ENCODE results near the gene ANKRD18A.
"Not testable (repeated sequence)": the region's sequence is repeated elsewhere in the genome, so short reads cannot be mapped to it uniquely, and the experiment has no call there.

ANKRD18A gene

DNA sequence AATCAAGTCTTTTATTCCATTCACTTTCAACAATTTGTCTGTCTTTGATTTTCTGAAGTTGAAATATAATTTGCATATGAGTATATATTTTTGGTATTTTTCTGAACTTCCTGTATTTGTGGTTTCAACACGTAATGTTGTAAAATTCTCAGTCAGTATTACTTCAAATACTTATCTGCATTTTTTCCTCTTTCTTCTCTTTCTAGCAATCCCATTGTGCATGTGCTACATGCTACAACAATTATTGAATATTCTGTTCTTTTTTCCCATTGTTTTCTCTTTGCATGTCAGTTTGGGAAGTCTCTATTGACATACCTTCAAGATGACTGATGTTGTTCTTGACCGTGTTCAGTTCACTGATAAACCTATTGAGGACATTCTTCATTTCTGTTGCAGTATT is 5.6 kb upstream of the ANKRD18A start:
- no peak for DNase-seq (ENCODE audit: low read depth, low spot score)

DNA sequence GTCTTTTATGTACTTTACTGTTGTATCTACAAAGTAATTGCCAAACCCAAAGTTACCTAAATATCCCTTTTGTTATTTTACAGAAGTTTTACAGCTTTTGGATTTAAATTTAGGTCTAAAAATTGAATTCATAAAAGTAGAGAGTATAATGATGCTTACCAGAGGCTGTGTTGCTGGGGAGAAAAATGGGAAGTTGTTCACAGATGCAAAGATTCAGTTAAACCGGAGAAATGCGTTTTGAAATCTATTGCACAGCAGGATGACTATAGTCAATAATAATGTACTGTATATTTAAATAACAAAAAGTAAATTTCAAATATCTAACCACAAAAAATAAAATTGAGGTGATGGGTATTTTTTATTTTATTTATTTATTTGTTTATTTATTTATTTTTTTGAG is 2.6 kb upstream of the ANKRD18A start:
- DNase-seq (ENCODE audit: low read depth, low spot score), result no peak

DNA sequence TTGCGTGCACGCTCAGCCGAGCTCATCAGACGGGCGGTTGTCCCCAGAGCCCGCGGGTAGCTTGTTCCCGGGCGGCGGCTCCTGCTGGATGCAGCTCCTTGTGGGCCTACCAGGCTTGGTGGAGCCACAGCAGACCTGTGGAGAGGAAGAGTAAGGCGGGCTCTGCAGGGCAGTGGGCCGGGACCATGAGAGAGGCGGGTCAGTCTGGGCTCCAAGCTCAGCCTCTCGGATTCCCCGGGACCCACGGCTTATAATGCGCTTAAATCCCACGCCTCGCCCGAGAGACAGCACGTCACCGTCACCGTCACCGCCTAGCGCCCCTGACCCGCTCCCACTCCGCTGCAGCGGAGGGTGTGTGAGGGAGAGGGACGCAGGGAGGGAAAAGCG is 1.9 kb upstream of the ANKRD18A start:
- DNase-seq (ENCODE audit: low read depth, low spot score), result no peak

GRCh38 chr9:38621434-38622287 is 1.3 kb upstream of the ANKRD18A start:
- DNase-seq (ENCODE audit: low read depth, low spot score), result no peak

GRCh38 chr9:38619556-38620447 is 594 bp downstream of the ANKRD18A start:
- no peak for DNase-seq (ENCODE audit: low read depth, low spot score)

DNA sequence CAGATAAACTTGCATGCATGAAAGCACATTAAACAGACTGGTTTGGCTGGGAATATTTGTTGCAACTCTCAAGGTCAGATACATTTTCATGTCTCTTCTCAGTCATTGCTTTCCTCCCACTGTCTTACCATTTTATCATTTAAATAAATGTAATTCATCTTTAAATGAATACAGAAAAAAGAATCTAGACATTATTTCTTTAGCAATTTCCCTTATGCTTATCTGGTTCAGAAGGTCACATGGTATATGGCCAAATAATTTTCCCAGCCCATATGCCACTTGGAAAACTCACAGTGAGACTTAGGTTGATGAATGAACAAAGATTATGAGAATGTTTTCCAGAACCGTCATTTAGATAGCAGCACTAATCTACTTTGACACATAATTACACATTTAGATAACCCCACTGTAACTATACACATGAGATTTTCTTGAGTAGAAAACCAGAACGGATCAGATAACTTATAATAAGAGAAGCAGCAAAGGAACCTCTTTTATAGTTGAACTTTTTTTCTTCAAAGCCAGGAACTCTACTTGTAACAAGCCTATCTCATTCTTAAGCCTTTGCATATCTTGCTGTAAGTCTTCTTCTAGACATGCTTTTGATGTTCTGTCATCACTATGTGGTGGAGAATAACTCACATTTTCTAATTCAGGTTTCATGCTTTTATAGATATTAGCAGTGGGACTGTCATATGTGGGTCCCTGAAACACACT is 22.2 kb downstream of the ANKRD18A start:
- DNase-seq (ENCODE audit: low read depth, low spot score), result not testable (repeated sequence)

- not testable (repeated sequence) for DNase-seq (ENCODE audit: low read depth, low spot score)
These were observed 25.3 kb downstream of the ANKRD18A start for GRCh38 chr9:38595117-38595516.

DNA sequence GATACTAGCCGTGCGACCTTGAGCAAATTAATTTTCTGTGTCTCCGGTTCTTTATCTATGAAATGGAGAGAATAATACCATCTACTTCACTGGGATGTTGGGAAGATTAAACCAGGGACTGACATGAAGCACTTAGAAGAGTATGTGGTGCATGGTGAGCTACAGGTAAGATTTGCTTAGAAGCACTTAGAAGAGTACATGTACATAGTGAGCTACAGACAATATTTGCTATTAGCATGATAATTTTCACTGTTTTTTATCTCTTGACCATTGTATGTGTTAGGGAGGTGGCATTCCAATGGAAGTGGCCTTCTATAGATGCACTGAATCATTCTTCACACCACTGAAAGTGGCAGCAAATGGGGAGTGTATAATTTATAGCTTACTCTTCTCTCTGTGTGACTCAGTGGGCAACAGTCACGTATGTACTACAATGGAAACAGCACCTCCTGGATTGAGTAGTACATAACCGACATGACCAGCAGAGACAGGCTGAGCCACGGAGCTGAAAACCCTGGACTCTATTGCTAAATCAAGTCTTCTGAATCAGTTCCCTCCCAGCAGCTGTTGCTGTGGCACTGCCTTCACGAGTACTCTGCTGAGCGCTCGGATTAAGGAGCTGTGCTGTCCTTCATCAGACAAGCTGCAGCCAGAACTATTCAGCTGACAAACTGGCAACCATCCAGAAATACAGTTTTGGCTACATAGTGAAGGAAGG is 28.9 kb downstream of the ANKRD18A start:
- DNase-seq (ENCODE audit: low read depth, low spot score), result not testable (repeated sequence)

- DNase-seq (ENCODE audit: low read depth, low spot score), result not testable (repeated sequence)
These were observed 36.6 kb downstream of the ANKRD18A start for GRCh38 chr9:38583765-38584164.

- not testable (repeated sequence) for DNase-seq (ENCODE audit: low read depth, low spot score)
These were observed 40.3 kb downstream of the ANKRD18A start for GRCh38 chr9:38580112-38580511.

DNA sequence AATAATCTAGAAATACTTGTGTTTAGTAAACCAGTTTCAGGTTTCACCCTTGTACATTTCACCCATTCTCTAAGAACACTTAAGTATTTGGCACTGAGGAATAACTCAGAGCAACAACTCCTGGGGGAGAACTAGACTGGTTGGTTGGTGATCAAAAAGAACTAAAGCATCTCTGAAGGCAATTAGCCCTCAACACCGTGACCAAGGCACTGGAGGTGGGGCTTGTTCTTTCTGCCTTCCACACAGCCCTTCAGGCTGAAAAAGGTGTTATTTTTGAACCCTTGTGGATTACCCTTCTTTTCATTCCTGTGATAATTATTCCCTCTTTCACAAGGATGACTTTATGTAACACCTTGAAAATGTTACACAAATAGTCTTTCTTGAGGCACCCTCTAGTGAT is 44.2 kb downstream of the ANKRD18A start:
- not testable (repeated sequence) for DNase-seq (ENCODE audit: low read depth, low spot score)

GRCh38 chr9:38566048-38566447 is 54.3 kb downstream of the ANKRD18A start:
- not testable (repeated sequence) for DNase-seq (ENCODE audit: low read depth, low spot score)

- not testable (repeated sequence) for DNase-seq (ENCODE audit: low read depth, low spot score)
These were observed 55.2 kb downstream of the ANKRD18A start for GRCh38 chr9:38565178-38565577.

DNA sequence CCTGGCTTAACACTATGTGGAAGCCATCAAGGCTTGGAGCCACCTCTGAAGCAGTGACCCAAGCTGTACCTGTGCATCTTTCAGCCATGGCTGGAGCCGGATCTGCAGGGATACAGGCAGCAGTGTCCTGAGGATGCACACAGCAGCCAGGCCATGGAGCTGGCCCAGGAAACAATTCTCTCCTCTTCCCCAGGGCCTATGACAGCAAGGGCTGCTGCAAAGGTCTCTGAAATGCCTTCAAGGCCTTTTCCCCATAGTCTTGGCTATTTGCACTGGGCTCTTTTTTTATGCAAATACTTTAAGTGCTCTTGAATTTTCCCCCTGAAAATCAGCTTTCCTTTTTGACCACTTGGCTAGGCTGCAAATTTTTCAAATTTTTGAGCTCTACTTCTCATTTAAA is 56.5 kb downstream of the ANKRD18A start:
- not testable (repeated sequence) for DNase-seq (ENCODE audit: low read depth, low spot score)

DNA sequence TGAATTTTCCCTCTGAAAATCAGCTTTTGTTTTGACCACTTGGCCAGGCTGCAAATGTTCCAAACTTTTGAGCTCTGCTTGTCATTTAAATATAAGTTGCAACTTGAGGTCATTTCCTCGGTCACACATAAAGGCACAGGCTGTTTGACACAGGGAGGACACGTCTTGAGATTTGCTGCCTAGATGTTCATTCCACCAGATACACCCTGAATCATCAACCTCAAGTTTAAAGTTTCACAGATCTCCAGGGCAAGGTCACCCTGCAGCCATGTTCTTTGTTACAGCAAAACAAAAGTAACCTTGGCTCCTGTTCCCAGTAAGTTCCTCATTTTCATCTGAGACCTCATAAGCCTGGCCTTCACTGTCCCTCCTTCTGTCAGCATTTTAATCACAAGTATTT is 59.3 kb downstream of the ANKRD18A start:
- not testable (repeated sequence) for DNase-seq (ENCODE audit: low read depth, low spot score)

DNA sequence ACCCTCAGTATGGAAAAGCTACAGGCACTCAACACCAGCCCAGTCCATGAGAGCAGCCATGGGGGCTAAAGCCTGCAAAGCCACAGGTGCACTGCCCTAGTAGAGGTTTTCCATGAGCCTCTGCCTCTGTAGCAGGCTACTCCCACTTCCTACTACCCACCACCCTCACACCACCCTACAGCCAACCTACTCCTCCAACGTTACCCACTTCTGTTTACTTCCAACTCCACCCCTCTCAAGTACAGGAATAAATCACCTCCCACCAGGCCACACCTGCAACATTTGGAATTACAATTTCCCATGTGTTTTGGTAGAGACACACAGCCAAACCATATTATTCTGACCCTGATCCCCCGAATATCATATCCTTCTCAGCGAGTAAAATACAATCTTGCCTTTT is 61.2 kb downstream of the ANKRD18A start:
- DNase-seq (ENCODE audit: low read depth, low spot score), result not testable (repeated sequence)

DNA sequence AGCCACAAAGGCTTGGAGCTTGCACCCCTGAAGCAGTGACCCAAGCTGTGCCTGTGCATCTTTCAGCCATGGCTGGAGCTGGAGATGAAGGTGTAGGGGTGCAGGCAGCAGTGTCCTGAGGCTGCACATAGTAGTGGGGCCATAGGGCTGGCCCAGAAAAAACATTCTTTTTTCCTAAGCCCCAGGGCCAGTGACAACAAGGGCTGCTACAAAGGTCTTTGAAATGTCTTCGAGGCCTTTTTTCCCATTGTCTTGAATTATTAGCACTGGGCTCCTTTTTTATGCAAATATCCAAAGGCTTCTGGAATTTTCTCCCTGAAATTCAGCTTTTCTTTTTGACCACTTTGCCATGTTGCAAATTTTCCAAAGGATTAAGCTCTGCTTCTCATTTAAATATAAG is 62.6 kb downstream of the ANKRD18A start:
- DNase-seq (ENCODE audit: low read depth, low spot score), result not testable (repeated sequence)

DNA sequence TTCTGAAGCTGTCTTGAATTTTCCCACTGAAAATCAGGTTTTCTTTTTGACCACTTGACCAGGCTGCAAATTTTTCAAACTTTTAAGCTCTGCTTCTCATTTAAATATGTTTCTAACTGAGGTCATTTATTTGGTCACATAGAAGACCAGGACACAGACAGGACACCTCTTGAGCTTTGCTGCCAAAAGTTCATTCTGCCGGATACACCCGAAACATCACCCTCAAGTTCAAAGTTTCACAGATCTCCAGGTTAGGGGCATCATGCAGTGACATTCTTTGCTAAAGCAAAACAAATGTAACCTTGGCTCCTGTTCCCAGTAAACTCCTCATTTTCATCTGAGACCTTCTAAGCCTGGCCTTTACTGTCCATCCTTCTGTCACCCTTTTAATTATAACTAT is 65.4 kb downstream of the ANKRD18A start:
- not testable (repeated sequence) for DNase-seq (ENCODE audit: low read depth, low spot score)

GRCh38 chr9:38553019-38553418 is 67.4 kb downstream of the ANKRD18A start:
- not testable (repeated sequence) for DNase-seq (ENCODE audit: low read depth, low spot score)

- not testable (repeated sequence) for DNase-seq (ENCODE audit: low read depth, low spot score)
These were observed 73.8 kb downstream of the ANKRD18A start for GRCh38 chr9:38546497-38547163.

DNA sequence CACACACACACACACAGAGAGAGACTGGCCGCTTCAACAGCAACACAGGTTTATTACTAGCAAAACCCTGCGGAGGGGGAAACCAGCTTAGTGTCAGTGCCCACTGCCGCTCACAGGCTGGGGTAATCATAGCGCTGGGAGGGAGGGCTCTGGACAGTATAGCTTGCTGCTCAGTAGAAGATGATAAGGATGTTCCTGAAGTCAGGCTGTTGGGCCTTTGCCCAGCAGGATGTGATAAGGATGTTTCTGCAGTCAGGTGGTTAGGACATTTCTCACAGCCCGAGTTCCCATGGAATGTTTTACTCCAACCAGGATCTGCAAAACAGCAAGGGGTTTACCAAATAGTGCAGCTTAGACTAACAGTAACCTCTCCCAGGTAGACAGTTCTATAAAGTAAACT is 79.9 kb downstream of the ANKRD18A start:
- not testable (repeated sequence) for DNase-seq (ENCODE audit: low read depth, low spot score)

Measured in activated naive CD8-positive, alpha-beta T cell treated with anti-CD3 and anti-CD28 coated beads, Interleukin-2, amount 50 U/mL, for 16 hours (primary cell).